Measurements from ENCODE around the gene RSRP1. TPM values are rescaled to one million over a fixed set of nuclear protein-coding genes. Genes with fewer than 3 reads are reported as not detected.

RSRP1 gene
- total and polyA plus RNA-seq, 2 of the 8 experiments (the other 6 are each of a cell fraction or from before 2014, with no cell fraction given) = 32.9 to 59.4 TPM

GRCh38 chr1:25243907-25244306, 3.3 kb downstream of the RSRP1 start:
- no peak overlapping the region for H2AK5ac ChIP-seq (ENCODE audit: low read depth, low read length)
- H3K23me2 ChIP-seq (ENCODE audit: low read depth, low read length) = peaks cover 13% of the 10 kb centered on the region
- no peak overlapping the region for H3K18ac ChIP-seq (ENCODE audit: extremely low read depth, low read length)
- H2BK5ac ChIP-seq (ENCODE audit: low read depth, low read length) = no peak overlapping the region
- no peak overlapping the region for H3K56ac ChIP-seq (replicated peaks; ENCODE audit: insufficient read length, low read depth, low read length)
- FAIRE-seq = no peak
- no peaks in the 10 kb centered on the region for H3K27me3 ChIP-seq (replicated peaks in 1 of 4; ENCODE audit: control insufficient read depth in 3 of 4, extremely low read depth in 1 of 4, insufficient read depth in 3 of 4, low read length in 3 of 4)
- no peak overlapping the region; the same call in 1 of the 2 replicates for H4K8ac ChIP-seq (ENCODE audit: extremely low read depth, insufficient read depth, low read length)
- POLR2A ChIA-PET (ENCODE audit: partially characterized antibody) = interaction anchor here (0.6 to 5.0 kb wide), 2 partner anchors 11 to 28 kb away, joined by 3 to 66 read pairs; partner anchors contain the start of gene SYF2
- H2BK12ac ChIP-seq (ENCODE audit: low read depth, low read length) = no peak overlapping the region
- H2BK120ac ChIP-seq (replicated peaks; ENCODE audit: low read depth, low read length) = no peak overlapping the region
- H2AFZ ChIP-seq (ENCODE audit: low read length) = no peak overlapping the region
- no peak overlapping the region for H3K4me3 ChIP-seq (ENCODE audit: extremely low read depth in 1 of 4, insufficient read depth in 2 of 4, low read depth in 3 of 4, low read length in 4 of 4)
- TF ChIP-seq BCL11A (IDR thresholded peaks at IDR 0.05; ENCODE audit: low read depth in 2 of 2, low read length in 2 of 2) = no peak
- no peak for TF ChIP-seq KDM5A (IDR thresholded peaks at IDR 0.05; ENCODE audit: low read length)
- no peak for TF ChIP-seq PHF8 (conservative IDR thresholded peaks at IDR 0.05; ENCODE audit: low read depth, low read length)
- no peak for TF ChIP-seq JUN (IDR thresholded peaks at IDR 0.05; ENCODE audit: low read depth, low read length)
- no peak for TF ChIP-seq SAP30 (IDR thresholded peaks at IDR 0.05; ENCODE audit: insufficient read depth, insufficient replicate concordance, low read length)
- TF ChIP-seq RFX5 (IDR thresholded peaks at IDR 0.05; ENCODE audit: borderline replicate concordance, low read depth, low read length) = no peak
- no peak for TF ChIP-seq SUZ12 (IDR thresholded peaks at IDR 0.05; ENCODE audit: low read length)
- no peak for TF ChIP-seq EP300 (IDR thresholded peaks at IDR 0.05; ENCODE audit: borderline replicate concordance in 1 of 2, low read depth in 2 of 2, low read length in 2 of 2)
- no peak overlapping the region for H4K5ac ChIP-seq (ENCODE audit: insufficient read length, low read depth, low read length)
- no peak overlapping the region for H2BK20ac ChIP-seq (ENCODE audit: low read length)
- H3K4me2 ChIP-seq (ENCODE audit: insufficient read depth in 1 of 2, low read depth in 2 of 2, low read length in 2 of 2) = no peak overlapping the region
- H3K4ac ChIP-seq (replicated peaks; ENCODE audit: insufficient read length, low read depth, low read length) = no peak overlapping the region
- peaks cover 0 to 5% (median 0%) of the 10 kb centered on the region in 4 experiments; a peak in 2 of 7 replicates for H3K4me1 ChIP-seq (replicated peaks in 1 of 4; ENCODE audit: control insufficient read depth in 3 of 4, insufficient read depth in 4 of 4, low read length in 3 of 4)
- H3K36me3 ChIP-seq (ENCODE audit: control insufficient read depth in 2 of 4, insufficient read depth in 4 of 4, low read length in 3 of 4) = peaks cover 15 to 34% (median 22%) of the 10 kb centered on the region in 4 experiments
- DNase-seq (ENCODE audit: low read depth in 1 of 2, low spot score in 2 of 2) = no peak
- H2BK15ac ChIP-seq (ENCODE audit: low read length) = no peak overlapping the region
- no peak overlapping the region for H3K9ac ChIP-seq (replicated peaks in 1 of 4; ENCODE audit: extremely low read depth in 1 of 4, low read depth in 3 of 4, low read length in 3 of 4)
- peaks cover 6 to 8% of the 10 kb centered on the region in 2 experiments for H4K20me1 ChIP-seq (replicated peaks in 1 of 2; ENCODE audit: control insufficient read depth in 1 of 2, insufficient read depth in 2 of 2, low read length in 2 of 2)
- H3K79me2 ChIP-seq (ENCODE audit: control insufficient read depth in 1 of 2, insufficient read depth in 2 of 2, low read length in 2 of 2) = peaks cover 3 to 24% of the 10 kb centered on the region in 2 experiments; a peak in 3 of 4 replicates
- H3K9me3 ChIP-seq (ENCODE audit: insufficient read depth in 2 of 2, low read depth in 1 of 2, low read length in 1 of 2) = no peaks in the 10 kb centered on the region
- no peak overlapping the region for H3K27ac ChIP-seq (ENCODE audit: low read depth, low read length)
- peaks cover 6% of the 10 kb centered on the region for H3K79me1 ChIP-seq (ENCODE audit: low read depth, low read length)
- CTCF ChIA-PET (ENCODE audit: partially characterized antibody) = interaction anchor here (0.6 kb wide), 1 partner anchor 9 kb away, joined by 3 read pairs; no protein-coding TSS in a partner anchor
- H3K14ac ChIP-seq (ENCODE audit: insufficient read length) = no peak overlapping the region
- H4K91ac ChIP-seq (replicated peaks; ENCODE audit: insufficient read length, low read length) = no peak overlapping the region
- 92% methylated on average over 6 of the region's 6 CpGs; no CpG with 5 or more reads in 1 of the 2 experiments for WGBS, 2 experiments (ENCODE audit: extremely low coverage in 1 of 2, insufficient coverage in 1 of 2, insufficient read length in 1 of 2, insufficient replicate concordance in 2 of 2, low coverage in 1 of 2, low lambda C conversion rate in 2 of 2, missing lambda C conversion rate in 1 of 2)
- no peak overlapping the region for H3K23ac ChIP-seq (ENCODE audit: insufficient read length)
